B cell (primary cell): Measurements from ENCODE around the gene TCF12.

Experiments
- CTCF ChIP-seq: fragments of 200-600 bp; IDR thresholded peaks from one replicate; pipeline ENCODE4 v1.8.0; 2022; ENCODE audit warnings: antibody characterized with exemption, mild to moderate bottlenecking
- EZH2 ChIP-seq: IDR thresholded peaks from 2 replicates; pipeline ENCODE4 v1.6.1; 2012; ENCODE audit warnings: borderline replicate concordance, low read depth, mild to moderate bottlenecking, moderate library complexity, low read length; ENCODE audit not compliant: insufficient read depth, poor library complexity, severe bottlenecking

- TF ChIP-seq CTCF (no peak), EZH2 (no peak)
Measured at GRCh38 chr15:57313134-57313483, 394.7 kb downstream of the TCF12 start.
